Skeletal muscle tissue (tissue), 4 donors: Measurements from ENCODE around the gene DHRS3. TPM values are rescaled to one million over a fixed set of nuclear protein-coding genes. Genes with fewer than 3 reads are reported as not detected.
A peak's percentile ranks its signal among the peaks of the same experiment; 100 is the strongest.

Experiments used
- H3K27ac ChIP-seq: one replicate; pipeline ENCODE4 v1.7.0; 2013; ENCODE audit warnings: mild to moderate bottlenecking, low read depth, low read length, inconsistent platforms
- H3K27me3 ChIP-seq, 3 donors: one replicate each; pipeline ENCODE4 v1.7.0; 2013; ENCODE audit warnings: low read length in 3 of 3; ENCODE audit not compliant: control insufficient read depth in 3 of 3, insufficient read depth in 3 of 3
- H3K36me3 ChIP-seq, 3 donors: one replicate each; pipeline ENCODE4 v1.7.0; 2013; ENCODE audit warnings: low read length in 3 of 3; ENCODE audit not compliant: control insufficient read depth in 3 of 3, insufficient read depth in 3 of 3
- H3K4me1 ChIP-seq, 3 donors: one replicate each; pipeline ENCODE4 v1.7.0; 2013; ENCODE audit warnings: low read length in 3 of 3, mild to moderate bottlenecking in 3 of 3; ENCODE audit not compliant: control insufficient read depth in 3 of 3, insufficient read depth in 3 of 3
- H3K4me3 ChIP-seq, 3 donors: one replicate each; pipeline ENCODE4 v1.7.0; 2013; ENCODE audit warnings: low read length in 3 of 3
- H3K9ac ChIP-seq, 3 donors: one replicate each; pipeline ENCODE4 v1.7.0; 2013; ENCODE audit warnings: low read length in 3 of 3, mild to moderate bottlenecking in 3 of 3, moderate library complexity in 2 of 3, low read depth in 1 of 3
- H3K9me3 ChIP-seq, 3 donors: one replicate each; pipeline ENCODE4 v1.7.0; 2013; ENCODE audit warnings: low read length in 3 of 3; ENCODE audit not compliant: control insufficient read depth in 3 of 3
- total RNA-seq: library from RNA; depleted of rRNA; stranded (reverse); fragments of >200 nt; gene quantifications from one replicate; pipeline ENCODE4 v1.2.3, GENCODE V29; 2014
- donor health status: Osteomylitis.

Gene DHRS3
- total RNA-seq, 1 donor from 2014 or later, result 37.6 TPM

- no peaks in the 10 kb centered on the region for H3K27me3 ChIP-seq
- H3K9ac ChIP-seq, result peak overlapping the region; percentile 95 to 97 (median 95)
- H3K27ac ChIP-seq, result peak overlapping the region; percentile 98
- H3K9me3 ChIP-seq, result no peaks in the 10 kb centered on the region
- H3K4me1 ChIP-seq, result peaks cover 57 to 70% (median 63%) of the 10 kb centered on the region in 3 donors
- peak overlapping the region; percentile 68 to 83 (median 81) for H3K4me3 ChIP-seq
- no peaks in the 10 kb centered on the region for H3K36me3 ChIP-seq
Observed at GRCh38 chr1:12618661-12618964, 603 bp upstream of the DHRS3 start.

- Histone ChIP-seq H3K4me3 (peak overlapping the region; percentile 68 to 83 (median 81)), H3K36me3 (peaks cover 0 to 3% (median 0%) of the 10 kb centered on the region in 3 donors), H3K27ac (peak overlapping the region; percentile 98), H3K9ac (peak overlapping the region; percentile 95 to 97 (median 95)), H3K4me1 (peaks cover 60 to 72% (median 63%) of the 10 kb centered on the region in 3 donors), H3K9me3 (no peaks in the 10 kb centered on the region), H3K27me3 (no peaks in the 10 kb centered on the region)
Observed at GRCh38 chr1:12617511-12617900, 504 bp downstream of the DHRS3 start.

GRCh38 chr1:12616709-12617373 is 1.2 kb downstream of the DHRS3 start:
- Histone ChIP-seq H3K36me3 (peaks cover 5 to 6% (median 5%) of the 10 kb centered on the region in 3 donors), H3K9me3 (no peaks in the 10 kb centered on the region), H3K4me3 (peak overlapping the region; percentile 68 to 83 (median 81)), H3K9ac (peak overlapping the region; percentile 95 to 97 (median 95)), H3K27ac (peak overlapping the region; percentile 98), H3K4me1 (peaks cover 53 to 71% (median 56%) of the 10 kb centered on the region in 3 donors), H3K27me3 (no peaks in the 10 kb centered on the region)

GRCh38 chr1:12615865-12616708 is 1.9 kb downstream of the DHRS3 start:
- H3K4me1 ChIP-seq, result peaks cover 51 to 65% (median 54%) of the 10 kb centered on the region in 3 donors

GRCh38 chr1:12615159-12615864 is 2.7 kb downstream of the DHRS3 start:
- Histone ChIP-seq H3K4me1 (peaks cover 45 to 59% (median 51%) of the 10 kb centered on the region in 3 donors), H3K4me3 (peak overlapping the region; percentile 68 to 83 (median 81)), H3K9me3 (no peaks in the 10 kb centered on the region), H3K27me3 (no peaks in the 10 kb centered on the region), H3K9ac (peak overlapping the region; percentile 95 to 97 (median 95)), H3K36me3 (peaks cover 5 to 18% (median 16%) of the 10 kb centered on the region in 3 donors), H3K27ac (peak overlapping the region; percentile 98)

More at GRCh38 chr1:12615865-12616708, 1.9 kb downstream of the DHRS3 start:
- Histone ChIP-seq H3K36me3 (peaks cover 5 to 12% (median 12%) of the 10 kb centered on the region in 3 donors), H3K9me3 (no peaks in the 10 kb centered on the region), H3K27ac (peak overlapping the region; percentile 98), H3K27me3 (no peaks in the 10 kb centered on the region), H3K4me3 (peak overlapping the region; percentile 68 to 83 (median 81)), H3K9ac (peak overlapping the region; percentile 95 to 97 (median 95))

- H3K27ac ChIP-seq, result peak overlapping the region; percentile 98
- peak overlapping the region; percentile 95 to 97 (median 95) for H3K9ac ChIP-seq
- peaks cover 6 to 22% (median 18%) of the 10 kb centered on the region in 3 donors for H3K36me3 ChIP-seq
- peaks cover 40 to 55% (median 47%) of the 10 kb centered on the region in 3 donors for H3K4me1 ChIP-seq
- H3K9me3 ChIP-seq, result no peaks in the 10 kb centered on the region
- peak overlapping the region; percentile 68 to 83 (median 81) for H3K4me3 ChIP-seq
- no peaks in the 10 kb centered on the region for H3K27me3 ChIP-seq
Observed at GRCh38 chr1:12614402-12615158, 3.4 kb downstream of the DHRS3 start.

- H3K9ac ChIP-seq, result no peak overlapping the region
- no peaks in the 10 kb centered on the region for H3K27me3 ChIP-seq
- H3K4me1 ChIP-seq, result peaks cover 42 to 55% (median 47%) of the 10 kb centered on the region in 3 donors
- no peak overlapping the region for H3K27ac ChIP-seq
- H3K36me3 ChIP-seq, result peaks cover 6 to 27% (median 18%) of the 10 kb centered on the region in 3 donors
- H3K4me3 ChIP-seq, result no peak overlapping the region
- H3K9me3 ChIP-seq, result no peaks in the 10 kb centered on the region
Observed at GRCh38 chr1:12613180-12613579, 4.8 kb downstream of the DHRS3 start.

GRCh38 chr1:12610941-12611340 is 7.1 kb downstream of the DHRS3 start:
- Histone ChIP-seq H3K9ac (no peak overlapping the region), H3K4me1 (peaks cover 41 to 52% (median 46%) of the 10 kb centered on the region in 3 donors), H3K36me3 (peaks cover 10 to 29% (median 18%) of the 10 kb centered on the region in 3 donors), H3K9me3 (no peaks in the 10 kb centered on the region), H3K27ac (no peak overlapping the region), H3K27me3 (no peaks in the 10 kb centered on the region), H3K4me3 (no peak overlapping the region)

- Histone ChIP-seq H3K4me3 (no peak overlapping the region), H3K36me3 (peaks cover 10 to 29% (median 18%) of the 10 kb centered on the region in 3 donors), H3K9me3 (no peaks in the 10 kb centered on the region), H3K9ac (no peak overlapping the region), H3K27ac (no peak overlapping the region), H3K27me3 (no peaks in the 10 kb centered on the region), H3K4me1 (peaks cover 36 to 47% (median 42%) of the 10 kb centered on the region in 3 donors)
Observed at GRCh38 chr1:12610305-12610935, 7.6 kb downstream of the DHRS3 start.
